Effector memory CD4-positive, alpha-beta T cell (primary cell): Measurements from ENCODE around the gene MAP3K13.
"Not testable (repeated sequence)": the region's sequence is repeated elsewhere in the genome, so short reads cannot be mapped to it uniquely, and the experiment has no call there.

ENCODE experiments used
- DNase-seq, 3 donors: peaks; one replicate each; pipeline ENCODE4 v3.0.0-alpha.2; 2020
- H3K27ac ChIP-seq: 2 replicates; pipeline ENCODE4 v1.7.0; 2013; ENCODE audit warnings: mild to moderate bottlenecking, low read length, moderate library complexity; ENCODE audit not compliant: insufficient read depth, poor library complexity, severe bottlenecking
- H3K27me3 ChIP-seq: replicated peaks from 2 replicates; pipeline ENCODE4 v1.7.0; 2013; ENCODE audit warnings: mild to moderate bottlenecking, low read length; ENCODE audit not compliant: insufficient read depth, control insufficient read depth, poor library complexity, severe bottlenecking
- H3K36me3 ChIP-seq: 2 replicates; pipeline ENCODE4 v1.7.0; 2013; ENCODE audit warnings: mild to moderate bottlenecking, low read length, moderate library complexity; ENCODE audit not compliant: control insufficient read depth, insufficient read depth
- H3K4me1 ChIP-seq: 2 replicates; pipeline ENCODE4 v1.7.0; 2013; ENCODE audit warnings: low read length, mild to moderate bottlenecking; ENCODE audit not compliant: control insufficient read depth, insufficient read depth, poor library complexity, severe bottlenecking
- H3K4me3 ChIP-seq: 2 replicates; pipeline ENCODE4 v1.7.0; 2013; ENCODE audit warnings: low read length, low read depth, mild to moderate bottlenecking; ENCODE audit not compliant: insufficient read depth, poor library complexity, severe bottlenecking
- H3K9me3 ChIP-seq: 2 replicates; pipeline ENCODE4 v1.7.0; 2013; ENCODE audit warnings: mild to moderate bottlenecking, low read length, moderate library complexity; ENCODE audit not compliant: control insufficient read depth

The MAP3K13 gene

GRCh38 chr3:185363662-185364203 is 797 bp downstream of the MAP3K13 start:
- H3K27ac ChIP-seq = no peak overlapping the region
- H3K9me3 ChIP-seq = no peaks in the 10 kb centered on the region
- peaks cover 9% of the 10 kb centered on the region for H3K4me1 ChIP-seq
- no peaks in the 10 kb centered on the region for H3K36me3 ChIP-seq
- no peak for DNase-seq
- no peaks in the 10 kb centered on the region for H3K27me3 ChIP-seq
- peak overlapping the region; percentile 37 for H3K4me3 ChIP-seq

GRCh38 chr3:185365291-185366073 is 2.5 kb downstream of the MAP3K13 start:
- DNase-seq = no peak
- no peaks in the 10 kb centered on the region for H3K36me3 ChIP-seq
- H3K9me3 ChIP-seq = no peaks in the 10 kb centered on the region
- no peak overlapping the region for H3K4me3 ChIP-seq
- peaks cover 9% of the 10 kb centered on the region for H3K4me1 ChIP-seq
- no peaks in the 10 kb centered on the region for H3K27me3 ChIP-seq
- no peak overlapping the region for H3K27ac ChIP-seq

- no peak overlapping the region for H3K4me3 ChIP-seq
- H3K27me3 ChIP-seq = no peaks in the 10 kb centered on the region
- H3K9me3 ChIP-seq = no peaks in the 10 kb centered on the region
Measured at GRCh38 chr3:185366074-185366335, 3.1 kb downstream of the MAP3K13 start.

GRCh38 chr3:185366913-185367312 is 4.0 kb downstream of the MAP3K13 start:
- H3K27me3 ChIP-seq = no peaks in the 10 kb centered on the region

More at GRCh38 chr3:185366074-185366335, 3.1 kb downstream of the MAP3K13 start:
- no peak for DNase-seq
- peaks cover 9% of the 10 kb centered on the region for H3K4me1 ChIP-seq
- H3K27ac ChIP-seq = no peak overlapping the region
- H3K36me3 ChIP-seq = no peaks in the 10 kb centered on the region

GRCh38 chr3:185370349-185370748 is 7.4 kb downstream of the MAP3K13 start:
- not testable (repeated sequence) for H3K9me3 ChIP-seq, H3K36me3 ChIP-seq, H3K4me1 ChIP-seq, DNase-seq, H3K27me3 ChIP-seq, H3K4me3 ChIP-seq, H3K27ac ChIP-seq

More at GRCh38 chr3:185366913-185367312, 4.0 kb downstream of the MAP3K13 start:
- Histone ChIP-seq H3K36me3 (no peaks in the 10 kb centered on the region), H3K9me3 (no peaks in the 10 kb centered on the region), H3K4me3 (no peak overlapping the region), H3K27ac (no peak overlapping the region), H3K4me1 (peaks cover 9% of the 10 kb centered on the region)
- no peak for DNase-seq

GRCh38 chr3:185371306-185372074 is 8.6 kb downstream of the MAP3K13 start:
- no peak overlapping the region for H3K4me3 ChIP-seq
- H3K36me3 ChIP-seq = no peaks in the 10 kb centered on the region
- no peaks in the 10 kb centered on the region for H3K9me3 ChIP-seq
- DNase-seq = no peak
- no peaks in the 10 kb centered on the region for H3K4me1 ChIP-seq
- no peak overlapping the region for H3K27ac ChIP-seq
- H3K27me3 ChIP-seq = no peaks in the 10 kb centered on the region

- H3K36me3 ChIP-seq = no peaks in the 10 kb centered on the region
- no peak overlapping the region for H3K4me3 ChIP-seq
- H3K27ac ChIP-seq = no peak overlapping the region
- DNase-seq = no peak
- H3K9me3 ChIP-seq = no peaks in the 10 kb centered on the region
- H3K27me3 ChIP-seq = no peaks in the 10 kb centered on the region
- H3K4me1 ChIP-seq = no peaks in the 10 kb centered on the region
Measured at GRCh38 chr3:185381320-185382058, 18.6 kb downstream of the MAP3K13 start.

- Histone ChIP-seq H3K4me3 (no peak overlapping the region), H3K36me3 (no peaks in the 10 kb centered on the region), H3K27me3 (no peaks in the 10 kb centered on the region), H3K4me1 (no peaks in the 10 kb centered on the region), H3K27ac (no peak overlapping the region), H3K9me3 (no peaks in the 10 kb centered on the region)
- DNase-seq = no peak
Measured at GRCh38 chr3:185382154-185382553, 19.2 kb downstream of the MAP3K13 start.

- not testable (repeated sequence) for H3K36me3 ChIP-seq, H3K4me3 ChIP-seq, H3K27me3 ChIP-seq, H3K4me1 ChIP-seq, DNase-seq, H3K27ac ChIP-seq, H3K9me3 ChIP-seq
Measured at GRCh38 chr3:185386515-185386914, 23.6 kb downstream of the MAP3K13 start.
